ENCODE measurements around the gene RAB8B. TPM values are rescaled to one million over a fixed set of nuclear protein-coding genes. Genes with fewer than 3 reads are reported as not detected.

The RAB8B gene
- polyA plus RNA-seq, 3 donors = 22.0 to 77.3 (median 58.9) TPM

GRCh38 chr15:63244399-63244798 lies 55.0 kb downstream of the RAB8B start:
- H3K9ac ChIP-seq (ENCODE audit: insufficient read depth, low read length, poor library complexity, severe bottlenecking) = no peak overlapping the region
- peaks cover 33 to 41% of the 10 kb centered on the region in 2 donors for H3K4me1 ChIP-seq (ENCODE audit: control insufficient read depth in 1 of 2, insufficient read depth in 2 of 2, low read length in 2 of 2)
- H3K4me3 ChIP-seq (replicated peaks in 1 of 3; ENCODE audit: low read depth in 2 of 3, low read length in 3 of 3) = no peak overlapping the region
- TF ChIP-seq CTCF (IDR thresholded peaks at IDR 0.05) = no peak
- H3K27ac Mint-ChIP-seq = peak overlapping the region in 4 of 7 donors; percentile 40 to 57 (median 52)
- no CpG with 5 or more reads among the region's 4 CpGs for WGBS (ENCODE audit: insufficient coverage)
- DNase-seq = no peak
- peaks cover 47% of the 10 kb centered on the region for H3K4me1 Mint-ChIP-seq
- H3K9me3 Mint-ChIP-seq = peaks cover 0 to 16% (median 3%) of the 10 kb centered on the region in 7 donors
- no peaks in the 10 kb centered on the region for H3K27me3 Mint-ChIP-seq (ENCODE audit: low read depth in 3 of 3)
- H3K36me3 Mint-ChIP-seq = peaks cover 42 to 56% of the 10 kb centered on the region in 2 donors
- H4K20me1 ChIP-seq (ENCODE audit: insufficient read depth, low read length) = peaks cover 55% of the 10 kb centered on the region
- peaks cover 15 to 43% of the 10 kb centered on the region in 2 donors for H3K36me3 ChIP-seq (replicated peaks in 1 of 2; ENCODE audit: control insufficient read depth in 1 of 2, insufficient read depth in 2 of 2, low read length in 2 of 2)
- H3K27ac ChIP-seq (ENCODE audit: low read depth in 1 of 2, low read length in 2 of 2) = peak overlapping the region in 1 of 2 donors; percentile 38
- H3K79me2 ChIP-seq (ENCODE audit: insufficient read depth, low read length) = peaks cover 90% of the 10 kb centered on the region
- no peak overlapping the region for H3K4me2 ChIP-seq (replicated peaks; ENCODE audit: extremely low read depth, low read length, poor library complexity, severe bottlenecking)
- no peak overlapping the region for H3K4me3 Mint-ChIP-seq
- H3K27me3 ChIP-seq (ENCODE audit: control insufficient read depth in 2 of 2, insufficient read depth in 2 of 2, low read length in 2 of 2) = no peaks in the 10 kb centered on the region
- intact Hi-C loops (cut with micrococcal nuclease) = no loop called here
- H2AFZ ChIP-seq (ENCODE audit: insufficient read depth, low read depth, low read length, poor library complexity, severe bottlenecking) = no peak overlapping the region
- H3K9me3 ChIP-seq (replicated peaks in 1 of 2; ENCODE audit: control insufficient read depth in 1 of 2, insufficient read depth in 1 of 2, low read length in 2 of 2) = peaks cover 4 to 8% of the 10 kb centered on the region in 2 donors

- Mint-ChIP-seq H3K36me3 (peaks cover 42 to 61% of the 10 kb centered on the region in 2 donors), H3K9me3 (peaks cover 0 to 16% (median 3%) of the 10 kb centered on the region in 7 donors), H3K27ac (peak overlapping the region in 6 of 7 donors; percentile 6 to 57 (median 46)), H3K27me3 (ENCODE audit: low read depth in 3 of 3) (no peaks in the 10 kb centered on the region), H3K4me1 (peaks cover 41% of the 10 kb centered on the region), H3K4me3 (no peak overlapping the region)
- no CpG with 5 or more reads among the region's 5 CpGs for WGBS (ENCODE audit: insufficient coverage)
- H3K79me2 ChIP-seq (ENCODE audit: insufficient read depth, low read length) = peaks cover 89% of the 10 kb centered on the region
- H2AFZ ChIP-seq (ENCODE audit: insufficient read depth, low read depth, low read length, poor library complexity, severe bottlenecking) = no peak overlapping the region
- no peaks in the 10 kb centered on the region for H3K27me3 ChIP-seq (ENCODE audit: control insufficient read depth in 2 of 2, insufficient read depth in 2 of 2, low read length in 2 of 2)
- no peak overlapping the region for H3K4me2 ChIP-seq (replicated peaks; ENCODE audit: extremely low read depth, low read length, poor library complexity, severe bottlenecking)
- H3K36me3 ChIP-seq (replicated peaks in 1 of 2; ENCODE audit: control insufficient read depth in 1 of 2, insufficient read depth in 2 of 2, low read length in 2 of 2) = peaks cover 18 to 50% of the 10 kb centered on the region in 2 donors
- intact Hi-C loops (cut with micrococcal nuclease) = loop anchor here in 1 of 2 donors (5.0 kb wide), 1 partner anchor 33 kb away; no protein-coding TSS in a partner anchor
- no peak for DNase-seq
- no peak overlapping the region for H3K4me3 ChIP-seq (replicated peaks in 1 of 3; ENCODE audit: low read depth in 2 of 3, low read length in 3 of 3)
- no peak for TF ChIP-seq CTCF (IDR thresholded peaks at IDR 0.05)
- H3K4me1 ChIP-seq (ENCODE audit: control insufficient read depth in 1 of 2, insufficient read depth in 2 of 2, low read length in 2 of 2) = peaks cover 27 to 34% of the 10 kb centered on the region in 2 donors
- H3K9me3 ChIP-seq (replicated peaks in 1 of 2; ENCODE audit: control insufficient read depth in 1 of 2, insufficient read depth in 1 of 2, low read length in 2 of 2) = peaks cover 4 to 8% of the 10 kb centered on the region in 2 donors
- H3K27ac ChIP-seq (ENCODE audit: low read depth in 1 of 2, low read length in 2 of 2) = peak overlapping the region in 1 of 2 donors; percentile 38
- no peak overlapping the region for H3K9ac ChIP-seq (ENCODE audit: insufficient read depth, low read length, poor library complexity, severe bottlenecking)
- peaks cover 48% of the 10 kb centered on the region for H4K20me1 ChIP-seq (ENCODE audit: insufficient read depth, low read length)
Observed at GRCh38 chr15:63244976-63245645, 55.7 kb downstream of the RAB8B start.
